ENCODE measurements around the gene RUNX1.

DNA sequence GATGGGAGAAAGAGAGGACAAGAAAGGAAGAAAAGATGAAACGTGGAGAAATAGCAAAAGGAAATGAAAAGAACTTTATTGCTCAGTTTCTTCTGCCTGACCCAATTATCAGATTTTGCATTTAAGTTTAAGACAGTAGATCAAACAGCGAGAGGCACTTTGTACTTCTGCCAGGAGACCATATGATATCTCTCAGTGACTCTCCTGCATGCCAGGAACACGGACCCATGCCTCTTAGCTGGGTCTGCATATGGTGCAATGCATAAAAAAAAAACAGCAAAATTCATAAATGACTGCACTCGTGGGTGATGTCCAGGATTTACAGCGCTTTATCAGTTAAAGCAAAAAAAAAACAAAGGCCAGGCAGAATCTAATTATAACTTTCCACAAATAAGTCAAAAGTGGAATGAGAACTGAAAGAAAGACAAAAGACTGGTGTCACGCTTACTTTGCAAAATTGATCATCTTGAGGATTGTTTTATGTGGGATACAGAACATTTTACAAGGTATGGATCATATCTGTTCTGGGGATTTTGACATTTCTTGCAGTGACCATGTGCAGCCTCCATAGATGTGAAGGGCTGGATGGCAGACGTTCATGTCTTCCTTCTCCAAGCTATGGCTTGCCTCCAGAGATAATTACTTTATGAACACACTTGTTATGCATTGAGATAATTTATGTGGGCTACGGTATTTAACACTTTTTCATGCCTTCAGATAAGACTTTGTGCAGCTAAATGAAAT, 79.5 kb downstream of the RUNX1 start:
- TF ChIP-seq POLR2A (IDR thresholded peaks at IDR 0.05) (no peak), POLR2AphosphoS5 (IDR thresholded peaks at IDR 0.05) (no peak)

Data from spleen (tissue), 3 donors.